AG09309 (cell line): ENCODE data around the gene UNC93A.
"Not testable (repeated sequence)": the region's sequence is repeated elsewhere in the genome, so short reads cannot be mapped to it uniquely, and the experiment has no call there.

ENCODE experiments used
- DNase-seq: peaks from one replicate; pipeline ENCODE4 v3.0.0-alpha.2; 2010; ENCODE audit warnings: low read depth
- H3K4me3 ChIP-seq: 2 replicates; pipeline ENCODE4 v1.5.1; 2011; ENCODE audit warnings: mild to moderate bottlenecking, low read depth, low read length, moderate library complexity; ENCODE audit not compliant: control insufficient read depth
- TF ChIP-seq, protein P1 (sequence below): IDR thresholded peaks from 2 replicates; pipeline ENCODE4 v1.5.1; 2011; ENCODE audit warnings: mild to moderate bottlenecking, low read depth, low read length, inconsistent platforms; ENCODE audit not compliant: insufficient read depth, control insufficient read depth; ENCODE audit errors: missing control alignments

The UNC93A gene

DNA sequence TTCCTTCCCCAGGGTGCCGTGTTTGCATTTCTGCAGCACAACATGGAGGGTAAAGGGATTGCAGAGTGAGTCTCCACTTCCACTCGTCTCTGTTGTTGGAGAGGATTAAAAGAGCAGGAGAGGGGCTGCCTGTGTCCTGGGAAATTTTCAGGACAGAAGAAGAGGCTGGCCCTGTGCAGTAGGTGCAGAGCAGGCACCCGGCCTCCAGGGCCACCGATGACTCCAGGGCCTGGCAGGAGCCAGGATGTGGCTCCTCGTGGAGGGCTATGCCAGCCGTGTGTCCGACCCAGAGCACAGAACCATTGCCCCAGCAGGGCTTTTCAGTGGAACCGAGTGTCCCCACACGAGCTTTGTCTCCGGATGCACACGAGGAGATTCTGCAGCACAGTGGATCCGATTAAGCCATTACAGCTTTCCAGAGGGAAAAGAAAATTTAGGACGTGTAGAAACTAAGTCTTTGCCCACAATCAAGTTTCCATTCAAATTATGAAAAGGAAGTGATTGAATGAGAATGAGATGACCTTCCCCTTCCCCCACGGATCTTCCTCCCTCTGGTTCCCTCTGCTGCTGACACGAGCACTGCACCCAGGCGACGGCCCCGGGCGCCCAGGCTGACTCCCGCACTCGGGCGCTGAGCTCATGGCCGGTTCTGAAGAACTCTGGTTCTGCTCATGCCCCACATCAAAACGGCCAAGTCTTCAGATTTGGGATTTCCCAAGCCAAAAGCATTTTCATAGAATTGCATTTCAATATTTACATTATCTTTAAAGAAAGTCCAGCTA lies 43.1 kb upstream of the UNC93A start:
- H3K4me3 ChIP-seq, result no peak overlapping the region
- DNase-seq, result no peak
- TF ChIP-seq, protein P1, sequence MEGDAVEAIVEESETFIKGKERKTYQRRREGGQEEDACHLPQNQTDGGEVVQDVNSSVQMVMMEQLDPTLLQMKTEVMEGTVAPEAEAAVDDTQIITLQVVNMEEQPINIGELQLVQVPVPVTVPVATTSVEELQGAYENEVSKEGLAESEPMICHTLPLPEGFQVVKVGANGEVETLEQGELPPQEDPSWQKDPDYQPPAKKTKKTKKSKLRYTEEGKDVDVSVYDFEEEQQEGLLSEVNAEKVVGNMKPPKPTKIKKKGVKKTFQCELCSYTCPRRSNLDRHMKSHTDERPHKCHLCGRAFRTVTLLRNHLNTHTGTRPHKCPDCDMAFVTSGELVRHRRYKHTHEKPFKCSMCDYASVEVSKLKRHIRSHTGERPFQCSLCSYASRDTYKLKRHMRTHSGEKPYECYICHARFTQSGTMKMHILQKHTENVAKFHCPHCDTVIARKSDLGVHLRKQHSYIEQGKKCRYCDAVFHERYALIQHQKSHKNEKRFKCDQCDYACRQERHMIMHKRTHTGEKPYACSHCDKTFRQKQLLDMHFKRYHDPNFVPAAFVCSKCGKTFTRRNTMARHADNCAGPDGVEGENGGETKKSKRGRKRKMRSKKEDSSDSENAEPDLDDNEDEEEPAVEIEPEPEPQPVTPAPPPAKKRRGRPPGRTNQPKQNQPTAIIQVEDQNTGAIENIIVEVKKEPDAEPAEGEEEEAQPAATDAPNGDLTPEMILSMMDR, result no peak

DNA sequence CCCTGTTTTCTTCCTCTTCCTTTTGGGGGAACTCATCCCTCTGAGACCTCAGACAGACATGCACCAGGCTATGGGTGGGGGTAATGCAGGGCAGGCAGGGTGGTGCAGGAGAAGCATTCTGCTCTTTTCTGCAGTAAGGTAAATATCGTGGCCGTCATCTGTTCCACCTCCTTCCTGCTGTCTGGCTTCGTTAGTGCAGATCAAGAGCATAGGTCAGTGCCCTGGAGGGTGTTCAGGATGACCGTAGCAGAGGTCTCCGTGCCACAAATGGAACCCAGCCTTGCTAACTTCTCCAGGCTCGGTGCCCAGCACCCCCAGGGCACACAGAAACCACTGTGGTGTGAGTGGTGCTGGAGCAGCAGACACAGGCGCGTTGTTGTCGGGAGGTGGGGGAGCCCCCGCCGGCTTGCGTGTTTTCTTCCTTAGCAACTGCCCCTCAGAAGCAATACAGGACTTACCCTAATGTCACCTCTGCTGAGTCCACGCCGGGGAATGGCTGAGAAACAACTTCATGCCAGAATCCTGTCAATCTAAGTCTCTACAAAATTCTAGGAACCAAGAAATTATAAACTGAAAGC lies 42.1 kb upstream of the UNC93A start:
- not testable (repeated sequence) for H3K4me3 ChIP-seq

DNA sequence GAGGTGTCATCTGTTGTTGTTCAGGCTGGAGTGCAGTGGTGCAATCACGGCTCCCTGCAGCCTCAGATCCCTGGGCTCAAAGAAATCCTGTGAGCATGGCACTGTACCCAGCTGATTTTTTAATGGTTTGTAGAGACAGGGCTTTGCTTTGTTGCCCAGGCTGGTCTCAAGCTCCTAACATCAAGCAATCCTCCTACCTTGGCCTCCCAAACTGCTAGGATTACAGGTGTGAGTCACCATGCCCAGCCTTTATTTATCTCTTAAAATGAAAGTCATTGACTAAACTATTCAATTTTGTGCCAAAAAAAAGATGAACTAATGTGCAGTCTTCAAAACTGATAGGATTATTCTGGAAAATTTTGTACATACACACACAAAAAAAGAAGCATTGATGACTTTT lies 38.8 kb upstream of the UNC93A start:
- H3K4me3 ChIP-seq, result no peak overlapping the region
- DNase-seq, result no peak
- TF ChIP-seq, protein P1, result no peak

More for the DNA sequence above, 42.1 kb upstream of the UNC93A start:
- DNase-seq, result not testable (repeated sequence)

DNA sequence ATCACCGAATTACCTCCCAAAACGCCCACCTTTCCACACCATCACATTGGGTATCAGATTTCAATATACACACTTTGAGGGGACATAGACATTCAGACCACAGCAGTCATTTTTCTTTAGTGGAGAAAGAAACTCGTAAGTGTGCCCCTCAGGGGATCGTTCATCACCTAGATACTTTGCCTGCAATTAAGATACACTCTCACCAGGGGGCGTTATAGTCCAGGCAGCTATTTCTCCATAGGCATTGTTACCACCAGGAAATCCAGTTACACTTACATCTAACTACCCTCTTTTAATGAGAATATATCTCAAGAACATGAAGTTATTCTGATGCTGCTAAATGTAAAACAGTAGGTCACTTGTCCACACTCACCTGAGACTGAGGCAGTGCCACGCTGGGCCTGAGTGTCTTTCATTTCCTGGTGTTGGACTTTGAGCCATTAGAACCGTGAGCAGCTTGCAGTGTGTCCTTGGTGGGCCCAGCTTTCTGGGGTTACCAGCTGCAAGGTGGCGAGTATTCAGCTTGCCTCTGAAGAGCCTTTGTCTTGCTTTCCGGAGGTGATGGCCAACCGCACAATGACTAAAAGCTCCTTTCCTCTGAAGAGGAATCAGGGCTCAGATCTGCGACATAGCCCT lies 35.1 kb upstream of the UNC93A start:
- H3K4me3 ChIP-seq, result no peak overlapping the region
- TF ChIP-seq, protein P1, result no peak
- DNase-seq, result no peak

DNA sequence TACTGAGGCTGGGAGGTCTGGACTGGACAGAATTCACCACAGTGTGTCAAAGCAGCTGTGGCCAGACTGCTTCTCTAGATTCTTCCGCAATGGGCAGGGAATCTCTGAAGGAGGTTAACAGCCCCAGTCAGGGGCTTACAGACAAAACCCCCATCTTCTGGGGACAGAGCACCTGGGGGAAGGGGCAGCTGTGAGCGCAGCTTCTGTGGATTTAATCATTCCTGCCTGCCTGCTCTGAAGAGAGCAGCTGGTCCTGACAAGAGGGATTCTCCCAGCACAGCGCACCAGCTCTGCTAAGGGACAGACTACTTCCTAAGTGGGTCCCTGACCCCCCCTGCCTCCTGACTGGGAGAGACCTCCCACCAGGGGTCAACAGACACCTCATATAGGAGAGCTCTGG lies 32.5 kb upstream of the UNC93A start:
- TF ChIP-seq, protein P1, result no peak
- DNase-seq, result no peak
- no peak overlapping the region for H3K4me3 ChIP-seq

DNA sequence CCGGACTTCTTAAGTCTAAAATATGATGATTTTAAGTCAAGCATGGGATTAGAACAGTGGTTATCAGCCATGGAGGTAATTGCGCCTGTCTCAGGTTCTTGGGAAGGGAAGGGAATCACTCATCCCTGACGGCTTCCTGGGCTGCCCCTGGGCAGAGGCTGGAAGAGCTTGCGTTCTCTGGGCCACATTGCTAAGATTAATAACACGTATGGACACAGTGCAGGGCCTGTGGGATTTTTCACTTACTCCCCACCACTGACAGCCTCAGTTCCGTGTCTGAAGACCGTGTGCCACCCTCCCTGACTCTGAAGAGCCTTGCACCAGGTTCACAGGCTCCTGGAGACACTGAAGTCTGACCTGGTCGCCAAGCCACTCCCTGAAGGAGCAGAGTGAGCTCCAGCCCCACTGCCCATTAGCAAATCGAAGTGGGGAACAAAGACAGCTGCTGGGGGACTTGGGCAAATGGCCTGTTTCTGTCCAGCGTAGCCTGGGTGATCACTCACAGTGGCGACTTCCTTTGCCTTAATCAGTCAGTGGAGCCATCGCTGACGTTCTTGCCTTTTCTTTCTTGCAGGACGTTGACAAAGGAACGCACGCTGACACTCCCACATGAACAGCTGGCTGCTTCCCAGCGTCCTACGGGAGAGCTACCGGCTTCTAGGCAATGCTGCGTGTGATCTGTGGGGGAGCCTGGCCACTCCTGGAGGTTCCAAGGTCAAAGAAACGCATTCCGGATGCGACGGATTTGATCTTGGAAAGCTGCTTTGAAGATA lies 24.9 kb upstream of the UNC93A start:
- not testable (repeated sequence) for DNase-seq, H3K4me3 ChIP-seq

DNA sequence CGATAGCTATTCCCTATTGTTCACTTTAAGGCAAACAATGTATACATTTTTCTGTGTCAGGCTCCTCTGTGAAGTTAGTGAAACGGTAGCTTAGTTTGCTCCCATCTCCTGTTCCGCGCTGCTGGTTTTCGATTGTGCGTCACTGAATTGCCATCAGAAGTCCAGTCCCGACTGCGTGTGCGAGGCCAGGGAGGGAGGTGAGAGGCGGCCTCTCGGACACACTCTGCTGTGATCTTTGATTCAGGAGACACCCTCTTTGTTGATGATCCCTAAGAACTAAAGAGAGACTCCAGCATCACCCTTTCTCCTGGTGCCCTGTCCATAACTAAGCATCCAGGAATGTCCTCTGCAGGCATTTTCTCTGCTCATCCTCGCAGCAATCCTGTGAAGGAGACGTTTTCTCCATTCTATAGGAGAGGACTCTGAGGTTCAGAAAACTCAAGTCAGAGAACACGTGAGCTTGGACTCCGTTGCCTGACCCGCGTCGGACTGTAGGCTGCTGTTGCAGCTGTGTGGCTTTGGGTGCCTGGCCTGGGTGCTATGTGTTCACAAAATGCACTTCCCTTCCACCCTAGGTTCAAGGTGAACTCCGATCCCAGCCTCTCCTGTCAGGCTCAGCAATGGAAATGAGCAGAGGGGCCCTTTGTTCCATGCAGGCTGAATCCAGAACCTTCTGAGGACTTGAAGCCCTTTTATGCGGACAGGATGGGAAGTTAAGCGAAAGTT lies 24.1 kb upstream of the UNC93A start:
- DNase-seq, result no peak
- TF ChIP-seq, protein P1, result no peak
- no peak overlapping the region for H3K4me3 ChIP-seq

DNA sequence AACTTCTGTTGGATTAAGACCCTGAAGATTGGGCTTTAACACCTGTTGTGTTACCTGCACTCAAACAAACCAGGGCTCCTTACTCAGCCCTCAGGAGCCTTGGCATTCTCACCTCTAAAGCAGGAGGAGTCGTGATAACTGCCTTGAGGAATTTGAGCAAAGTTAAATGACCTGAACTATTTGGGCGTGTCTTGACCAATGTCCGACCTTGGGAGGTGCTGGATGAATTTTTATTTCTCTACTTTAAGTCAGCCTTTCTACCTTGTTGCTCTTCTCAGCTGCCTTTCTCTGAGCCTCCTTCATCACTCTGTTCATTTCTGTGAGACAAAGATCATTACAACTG lies 23.6 kb upstream of the UNC93A start:
- DNase-seq, H3K4me3 ChIP-seq: not testable (repeated sequence)
